Activated naive CD8-positive, alpha-beta T cell treated with anti-CD3 and anti-CD28 coated beads, Interleukin-2, amount 50 U/mL, for 24 hours (primary cell): ENCODE measurements around the gene CNTNAP2.

Source experiments
- ATAC-seq: fragments of 150-1000 bp; cut with Tn5 transposase; one replicate; pipeline ENCODE4 v1.10.0; 2021
- DNase-seq: peaks from one replicate; pipeline ENCODE4 v3.0.0; 2021
- H3K27ac Mint-ChIP-seq: one replicate; pipeline ENCODE4 v1.8.0; 2021; ENCODE audit warnings: mild to moderate bottlenecking, mixed read lengths
- H3K27me3 Mint-ChIP-seq: one replicate; pipeline ENCODE4 v1.8.0; 2021; ENCODE audit warnings: mixed read lengths
- H3K36me3 Mint-ChIP-seq: one replicate; pipeline ENCODE4 v1.8.0; 2021; ENCODE audit warnings: low read depth, mixed read lengths
- H3K4me1 Mint-ChIP-seq: one replicate; pipeline ENCODE4 v1.8.0; 2021; ENCODE audit warnings: mixed read lengths
- H3K4me3 Mint-ChIP-seq: one replicate; pipeline ENCODE4 v1.8.0; 2021; ENCODE audit warnings: mild to moderate bottlenecking, moderate library complexity, mixed read lengths
- H3K9me3 Mint-ChIP-seq: one replicate; pipeline ENCODE4 v1.8.0; 2021; ENCODE audit warnings: mixed read lengths

CNTNAP2 gene

DNA sequence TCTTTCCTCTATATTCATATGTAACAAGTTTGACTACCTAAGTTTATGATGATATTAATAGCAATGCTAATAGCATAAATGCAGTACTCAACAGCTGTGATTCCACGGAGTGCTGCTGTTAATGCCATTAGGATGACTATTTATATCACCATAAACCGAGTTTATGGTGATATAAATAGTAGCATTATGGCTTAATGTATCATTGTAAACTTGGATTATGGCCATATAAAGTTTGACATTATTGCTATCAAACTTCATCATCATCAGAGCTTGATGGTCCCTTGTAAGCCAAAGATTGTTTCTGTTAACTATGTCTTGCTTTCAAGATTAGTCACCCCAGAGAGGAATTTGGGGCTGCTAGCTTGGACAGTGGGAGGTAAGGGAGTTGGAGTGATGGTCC is 1861.6 kb downstream of the CNTNAP2 start:
- Mint-ChIP-seq H3K36me3 (no peaks in the 10 kb centered on the region), H3K9me3 (no peaks in the 10 kb centered on the region), H3K27ac (no peak overlapping the region), H3K4me3 (no peak overlapping the region), H3K4me1 (no peaks in the 10 kb centered on the region), H3K27me3 (no peaks in the 10 kb centered on the region)
- DNase-seq (no peak), ATAC-seq (no peak)

DNA sequence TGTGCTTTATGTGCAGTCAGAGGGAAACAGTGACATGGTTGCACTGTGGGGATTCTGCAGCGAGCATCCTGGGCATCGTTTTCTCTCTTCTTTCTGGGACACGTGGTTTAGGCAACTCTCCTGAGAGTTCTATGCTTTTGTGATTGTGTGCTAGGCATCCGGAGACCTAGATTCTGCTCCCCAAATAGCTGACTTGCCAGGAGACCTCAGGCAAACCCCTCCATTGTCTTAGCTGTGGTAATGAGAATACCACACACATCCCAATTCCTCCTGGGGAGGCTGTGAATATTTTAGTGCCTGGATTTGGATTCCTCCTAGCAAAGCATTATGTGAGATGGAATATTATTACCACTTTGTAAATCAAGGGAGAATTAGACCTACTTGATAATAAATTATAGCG is 1862.0 kb downstream of the CNTNAP2 start:
- Mint-ChIP-seq H3K4me3 (no peak overlapping the region), H3K27ac (no peak overlapping the region), H3K9me3 (no peaks in the 10 kb centered on the region), H3K36me3 (no peaks in the 10 kb centered on the region), H3K4me1 (no peaks in the 10 kb centered on the region), H3K27me3 (no peaks in the 10 kb centered on the region)
- DNase-seq = no peak
- ATAC-seq = no peak

DNA sequence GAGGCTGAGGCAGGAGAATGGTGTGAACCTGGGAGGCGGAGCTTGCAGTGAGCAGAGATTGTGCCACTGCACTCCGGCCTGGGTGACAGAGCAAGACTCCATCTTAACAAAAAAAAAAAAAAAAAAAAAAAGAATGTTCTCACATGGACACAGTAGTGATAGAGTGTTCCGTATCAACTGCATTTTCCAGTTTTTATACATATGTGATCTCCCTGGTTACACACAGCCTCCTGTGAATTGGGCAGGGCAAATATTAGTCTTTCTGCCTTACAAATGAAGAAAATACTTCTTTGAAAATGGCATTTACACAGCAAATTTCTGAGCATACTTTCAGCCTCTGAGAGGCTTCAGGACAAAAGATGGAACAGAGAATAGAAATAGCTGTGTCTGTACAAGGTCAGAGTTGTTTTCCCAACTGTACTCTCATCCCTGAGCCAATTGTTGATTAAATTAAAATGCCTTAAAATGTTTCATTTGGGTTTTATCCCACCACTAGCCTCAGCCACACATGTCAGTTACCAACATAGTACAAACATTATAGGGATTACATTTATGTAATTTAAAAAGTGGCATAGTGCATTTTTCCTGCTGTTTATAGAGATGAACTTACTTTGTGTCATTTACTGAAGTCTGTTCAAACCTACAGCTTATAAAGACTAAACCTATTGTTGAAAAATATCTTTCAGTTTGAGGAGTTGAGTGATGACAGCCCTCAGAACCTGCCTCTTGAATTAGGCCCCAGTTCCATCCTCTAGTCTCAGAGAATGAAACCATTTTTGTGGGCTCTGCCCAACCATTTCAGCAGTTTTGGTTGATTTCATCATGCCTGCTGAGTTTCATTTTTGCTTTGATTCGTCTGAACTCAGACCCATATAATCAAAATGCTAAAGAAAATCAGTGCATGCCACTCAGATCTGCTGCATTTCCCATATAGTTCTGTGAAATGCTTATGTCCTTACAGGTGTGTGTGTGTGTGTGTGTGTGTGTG is 1864.5 kb downstream of the CNTNAP2 start:
- no peaks in the 10 kb centered on the region for H3K36me3 Mint-ChIP-seq
- ATAC-seq (peak; percentile 36), DNase-seq (no peak)
- H3K4me3 Mint-ChIP-seq = no peak overlapping the region
- H3K27me3 Mint-ChIP-seq = no peaks in the 10 kb centered on the region
- H3K9me3 Mint-ChIP-seq = no peaks in the 10 kb centered on the region
- no peaks in the 10 kb centered on the region for H3K4me1 Mint-ChIP-seq
- no peak overlapping the region for H3K27ac Mint-ChIP-seq

DNA sequence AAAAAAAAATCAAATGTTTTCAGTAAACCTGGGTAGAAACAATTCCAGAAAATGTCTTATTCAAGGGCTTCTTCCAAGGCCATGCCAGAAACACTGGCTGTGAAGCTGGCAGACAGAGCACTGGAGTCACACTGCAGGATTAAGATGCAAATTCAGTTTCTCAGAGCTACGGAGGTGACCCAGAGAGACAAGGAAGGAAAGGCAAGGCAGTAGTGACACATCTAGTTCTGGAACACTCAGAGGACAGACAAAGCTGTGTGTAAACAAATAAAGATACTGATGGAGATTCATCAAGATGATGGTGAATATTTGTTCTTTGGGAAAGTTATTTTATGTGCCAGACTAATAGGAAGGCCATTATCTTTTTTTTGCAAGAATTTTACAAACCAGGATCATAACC is 1865.7 kb downstream of the CNTNAP2 start:
- H3K36me3 Mint-ChIP-seq = no peaks in the 10 kb centered on the region
- no peaks in the 10 kb centered on the region for H3K4me1 Mint-ChIP-seq
- H3K27me3 Mint-ChIP-seq = no peaks in the 10 kb centered on the region
- no peaks in the 10 kb centered on the region for H3K9me3 Mint-ChIP-seq
- no peak overlapping the region for H3K4me3 Mint-ChIP-seq
- no peak overlapping the region for H3K27ac Mint-ChIP-seq
- DNase-seq = no peak
- ATAC-seq = no peak

DNA sequence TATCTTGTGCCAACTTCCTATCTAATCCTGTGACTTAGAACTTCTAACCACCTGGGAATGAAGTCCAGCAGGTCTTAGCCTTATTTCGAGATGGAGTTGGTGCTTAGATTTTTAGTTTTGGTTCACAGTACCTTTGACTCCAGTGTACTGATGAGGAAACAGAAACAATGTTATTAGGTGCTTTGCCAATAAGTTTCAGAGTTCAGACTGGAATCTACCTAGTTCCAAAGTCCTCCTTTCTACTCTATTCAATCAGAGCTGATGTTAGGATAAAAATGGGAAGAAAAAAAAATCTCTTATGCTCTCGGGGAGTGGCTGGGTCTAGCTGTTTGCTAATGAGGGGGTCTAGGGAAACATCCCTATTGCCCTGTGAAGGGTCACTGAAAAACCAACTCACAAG is 1867.7 kb downstream of the CNTNAP2 start:
- Mint-ChIP-seq H3K27me3 (no peaks in the 10 kb centered on the region), H3K27ac (no peak overlapping the region), H3K4me1 (no peaks in the 10 kb centered on the region), H3K36me3 (no peaks in the 10 kb centered on the region), H3K9me3 (no peaks in the 10 kb centered on the region), H3K4me3 (no peak overlapping the region)
- ATAC-seq (no peak), DNase-seq (no peak)

DNA sequence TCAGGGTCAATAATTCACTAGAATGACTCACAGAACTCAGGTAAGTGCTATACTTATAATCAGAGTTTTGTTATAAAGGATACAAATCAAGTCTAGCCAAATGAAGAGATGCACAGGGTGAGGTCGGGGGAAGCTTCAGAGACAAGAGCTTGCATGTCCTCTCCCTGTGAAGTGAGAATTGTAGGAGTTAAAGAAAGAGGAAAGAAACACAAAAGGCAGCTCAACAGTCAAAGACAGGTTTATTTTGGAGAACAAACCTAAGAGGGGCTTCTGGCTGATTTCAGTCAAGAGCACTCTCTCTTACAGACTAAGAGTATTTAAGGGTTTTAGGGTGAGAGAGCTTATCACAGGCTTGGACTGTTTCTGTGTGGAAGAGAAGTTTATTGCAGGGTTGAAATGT is 1873.5 kb downstream of the CNTNAP2 start:
- no peaks in the 10 kb centered on the region for H3K9me3 Mint-ChIP-seq
- ATAC-seq = no peak
- DNase-seq = no peak
- no peak overlapping the region for H3K4me3 Mint-ChIP-seq
- no peaks in the 10 kb centered on the region for H3K27me3 Mint-ChIP-seq
- no peak overlapping the region for H3K27ac Mint-ChIP-seq
- H3K36me3 Mint-ChIP-seq = no peaks in the 10 kb centered on the region
- H3K4me1 Mint-ChIP-seq = no peaks in the 10 kb centered on the region

DNA sequence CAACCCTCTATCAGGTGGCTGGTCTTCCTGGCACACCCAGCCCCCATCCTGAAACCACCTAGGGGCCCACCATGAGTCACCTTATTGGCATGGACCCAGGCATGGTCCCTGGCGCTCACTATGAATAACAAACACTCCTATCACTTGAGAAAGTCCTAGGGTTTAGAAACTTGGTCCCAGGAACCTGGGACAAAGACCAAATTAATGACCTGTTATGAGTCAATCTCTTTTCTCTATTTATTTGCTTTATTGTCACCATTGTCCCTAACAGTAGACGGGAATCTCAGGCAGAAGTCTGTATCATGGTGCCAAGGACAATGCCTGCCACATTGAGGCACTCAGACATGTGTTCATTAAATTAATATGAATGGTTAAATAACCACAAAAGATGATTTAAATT is 1874.3 kb downstream of the CNTNAP2 start:
- no peaks in the 10 kb centered on the region for H3K36me3 Mint-ChIP-seq
- H3K4me3 Mint-ChIP-seq = no peak overlapping the region
- H3K27me3 Mint-ChIP-seq = no peaks in the 10 kb centered on the region
- no peaks in the 10 kb centered on the region for H3K4me1 Mint-ChIP-seq
- ATAC-seq (no peak), DNase-seq (no peak)
- H3K27ac Mint-ChIP-seq = no peak overlapping the region
- H3K9me3 Mint-ChIP-seq = no peaks in the 10 kb centered on the region

DNA sequence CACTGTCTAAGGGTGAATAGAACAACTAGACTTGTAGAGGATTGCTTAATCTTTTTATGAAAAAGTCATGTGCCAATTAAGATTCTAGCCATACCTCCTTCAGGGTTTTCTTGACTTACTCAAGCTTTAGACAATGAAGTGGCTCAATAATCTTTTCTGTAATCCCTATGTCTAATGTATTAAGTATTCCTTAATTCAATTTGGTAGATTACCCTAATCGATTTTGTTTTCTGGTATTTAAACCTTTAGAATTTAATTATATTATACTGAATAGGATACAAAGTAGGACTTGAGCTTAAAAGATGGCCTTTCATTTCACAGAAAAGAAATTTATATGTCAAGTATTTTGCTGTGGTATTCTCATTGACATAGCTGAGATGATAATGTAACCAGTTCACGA is 1876.1 kb downstream of the CNTNAP2 start:
- Mint-ChIP-seq H3K4me3 (no peak overlapping the region), H3K36me3 (no peaks in the 10 kb centered on the region), H3K4me1 (no peaks in the 10 kb centered on the region), H3K27me3 (no peaks in the 10 kb centered on the region), H3K27ac (no peak overlapping the region), H3K9me3 (no peaks in the 10 kb centered on the region)
- DNase-seq = no peak
- ATAC-seq = no peak

DNA sequence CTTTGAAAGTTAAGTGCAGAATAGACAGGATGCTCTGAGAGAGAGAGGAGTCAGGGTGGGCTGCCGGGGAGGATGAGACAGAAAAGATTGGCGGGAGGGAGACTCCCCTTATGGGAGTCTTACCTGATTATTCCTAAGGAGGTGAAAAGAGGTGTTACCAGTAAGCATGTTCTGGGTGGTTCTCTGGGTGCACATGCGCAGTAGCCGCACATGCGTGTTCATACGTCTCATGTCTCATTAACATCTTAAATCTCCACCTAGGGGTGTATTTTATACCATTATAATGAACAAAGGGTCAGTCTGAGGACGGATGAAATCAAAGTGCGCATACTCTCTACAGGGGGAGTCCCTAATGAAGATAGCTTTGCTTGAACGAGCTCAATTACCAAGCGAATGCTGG is 1881.0 kb downstream of the CNTNAP2 start:
- no peak overlapping the region for H3K27ac Mint-ChIP-seq
- H3K36me3 Mint-ChIP-seq = no peaks in the 10 kb centered on the region
- no peaks in the 10 kb centered on the region for H3K4me1 Mint-ChIP-seq
- ATAC-seq (no peak), DNase-seq (no peak)
- H3K27me3 Mint-ChIP-seq = no peaks in the 10 kb centered on the region
- no peak overlapping the region for H3K4me3 Mint-ChIP-seq
- peaks cover 3% of the 10 kb centered on the region for H3K9me3 Mint-ChIP-seq

DNA sequence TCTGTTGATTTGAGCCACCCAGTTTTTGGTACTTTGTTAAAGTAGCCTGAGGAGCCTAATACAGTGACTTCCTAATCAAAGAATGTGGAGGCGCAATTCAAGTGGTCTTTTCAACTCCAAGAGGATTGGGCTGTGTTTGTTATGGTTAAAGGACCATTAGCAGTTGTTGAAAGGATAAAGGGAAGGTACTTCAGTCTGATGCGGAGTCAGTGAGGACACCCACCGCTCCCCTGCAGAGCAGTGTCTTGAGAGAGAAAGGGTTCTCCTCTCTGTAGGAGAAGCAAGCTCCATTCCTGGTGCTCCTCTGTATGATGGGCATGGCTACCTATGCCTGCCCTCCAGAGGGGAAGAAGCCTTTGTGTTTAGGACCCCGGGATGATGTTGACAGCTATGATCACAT is 1883.4 kb downstream of the CNTNAP2 start:
- ATAC-seq (no peak), DNase-seq (no peak)
- H3K4me3 Mint-ChIP-seq = no peak overlapping the region
- H3K36me3 Mint-ChIP-seq = no peaks in the 10 kb centered on the region
- H3K27ac Mint-ChIP-seq = no peak overlapping the region
- H3K27me3 Mint-ChIP-seq = no peaks in the 10 kb centered on the region
- H3K4me1 Mint-ChIP-seq = no peaks in the 10 kb centered on the region
- peaks cover 3% of the 10 kb centered on the region for H3K9me3 Mint-ChIP-seq

DNA sequence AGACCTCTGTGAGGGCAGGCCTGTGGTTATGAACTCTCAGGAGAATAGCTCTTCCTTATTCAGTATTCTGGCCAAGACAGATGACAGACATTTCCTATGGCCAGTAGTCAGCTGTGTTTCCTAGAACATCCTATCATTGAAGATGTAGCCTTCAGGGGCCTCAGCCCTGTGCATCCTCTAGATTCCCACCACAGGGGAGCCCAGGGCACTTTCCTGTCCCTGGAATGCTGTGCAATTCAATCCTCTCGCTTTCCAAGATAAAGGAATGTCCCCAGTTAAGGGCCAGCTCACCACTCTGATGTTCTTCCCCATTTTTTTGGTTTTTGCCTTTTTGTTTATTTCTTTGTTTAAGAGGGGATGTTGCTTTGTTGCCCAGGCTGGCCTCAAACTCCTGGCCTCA is 1895.2 kb downstream of the CNTNAP2 start:
- ATAC-seq = no peak
- Mint-ChIP-seq H3K36me3 (no peaks in the 10 kb centered on the region), H3K4me3 (no peak overlapping the region), H3K9me3 (no peaks in the 10 kb centered on the region), H3K27me3 (no peaks in the 10 kb centered on the region), H3K4me1 (no peaks in the 10 kb centered on the region), H3K27ac (no peak overlapping the region)
- DNase-seq = no peak

DNA sequence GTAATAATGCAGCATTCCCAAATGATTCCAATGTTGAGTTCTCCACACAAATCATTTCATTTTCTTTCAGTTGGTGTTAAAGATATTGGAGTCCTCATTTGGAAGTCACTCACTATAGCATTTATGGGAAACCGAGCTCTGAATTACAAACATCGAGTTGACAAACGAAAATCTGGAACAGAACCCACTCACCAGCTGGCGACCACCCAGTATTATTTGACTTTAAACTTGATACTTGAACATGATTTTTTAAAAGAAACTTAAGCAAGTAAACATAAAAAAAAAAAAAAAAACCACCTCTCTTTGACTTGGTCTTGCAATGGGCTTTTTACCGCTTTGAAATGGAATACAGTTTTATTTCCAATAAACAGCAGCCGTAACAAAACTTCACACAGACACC is 1897.4 kb downstream of the CNTNAP2 start:
- no peaks in the 10 kb centered on the region for H3K27me3 Mint-ChIP-seq
- H3K36me3 Mint-ChIP-seq = no peaks in the 10 kb centered on the region
- no peaks in the 10 kb centered on the region for H3K4me1 Mint-ChIP-seq
- H3K4me3 Mint-ChIP-seq = no peak overlapping the region
- no peaks in the 10 kb centered on the region for H3K9me3 Mint-ChIP-seq
- no peak overlapping the region for H3K27ac Mint-ChIP-seq
- ATAC-seq (no peak), DNase-seq (no peak)

DNA sequence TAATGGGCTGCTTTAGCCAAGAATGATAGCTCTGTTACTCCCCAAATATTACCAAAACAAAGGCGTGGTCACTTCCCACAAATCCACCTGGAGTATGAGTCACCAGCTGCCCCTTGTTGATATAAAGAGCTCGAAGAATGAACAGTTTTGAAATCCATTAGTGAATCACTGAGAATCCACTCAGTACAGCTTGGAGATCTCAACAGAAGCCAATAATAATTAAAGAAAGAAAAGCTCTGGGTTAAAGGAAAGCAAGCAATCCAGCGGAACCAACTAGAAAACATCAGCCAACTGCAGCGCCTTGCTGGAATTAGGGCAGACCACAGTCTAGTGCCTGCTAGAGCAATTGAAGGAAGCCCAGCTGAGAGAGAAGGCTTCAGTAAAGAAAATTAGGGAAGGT is 1897.9 kb downstream of the CNTNAP2 start:
- no peak overlapping the region for H3K4me3 Mint-ChIP-seq
- no peaks in the 10 kb centered on the region for H3K36me3 Mint-ChIP-seq
- no peaks in the 10 kb centered on the region for H3K9me3 Mint-ChIP-seq
- H3K27me3 Mint-ChIP-seq = no peaks in the 10 kb centered on the region
- DNase-seq (no peak), ATAC-seq (no peak)
- no peak overlapping the region for H3K27ac Mint-ChIP-seq
- H3K4me1 Mint-ChIP-seq = no peaks in the 10 kb centered on the region

DNA sequence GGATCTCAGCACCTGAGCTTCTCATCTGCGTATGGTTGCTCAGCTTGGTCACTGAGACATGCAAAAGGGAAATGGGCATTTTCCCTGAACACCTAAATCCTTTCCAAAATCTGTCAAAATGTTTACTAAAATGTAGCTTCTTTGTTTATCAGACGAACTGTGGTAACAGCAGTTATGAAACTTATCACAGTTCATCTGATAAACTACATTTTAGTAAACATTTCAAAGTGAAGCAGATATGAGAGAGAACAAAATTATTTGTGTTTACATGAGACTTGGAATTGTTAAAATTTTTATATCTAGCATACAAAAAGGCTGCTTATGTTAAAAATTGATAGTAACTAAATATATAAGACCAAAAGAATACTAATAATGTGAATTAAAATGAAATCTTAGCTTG is 1900.5 kb downstream of the CNTNAP2 start:
- ATAC-seq (no peak), DNase-seq (no peak)
- no peaks in the 10 kb centered on the region for H3K4me1 Mint-ChIP-seq
- peaks cover 1% of the 10 kb centered on the region for H3K27me3 Mint-ChIP-seq
- no peak overlapping the region for H3K4me3 Mint-ChIP-seq
- peaks cover 3% of the 10 kb centered on the region for H3K9me3 Mint-ChIP-seq
- no peak overlapping the region for H3K27ac Mint-ChIP-seq
- no peaks in the 10 kb centered on the region for H3K36me3 Mint-ChIP-seq

DNA sequence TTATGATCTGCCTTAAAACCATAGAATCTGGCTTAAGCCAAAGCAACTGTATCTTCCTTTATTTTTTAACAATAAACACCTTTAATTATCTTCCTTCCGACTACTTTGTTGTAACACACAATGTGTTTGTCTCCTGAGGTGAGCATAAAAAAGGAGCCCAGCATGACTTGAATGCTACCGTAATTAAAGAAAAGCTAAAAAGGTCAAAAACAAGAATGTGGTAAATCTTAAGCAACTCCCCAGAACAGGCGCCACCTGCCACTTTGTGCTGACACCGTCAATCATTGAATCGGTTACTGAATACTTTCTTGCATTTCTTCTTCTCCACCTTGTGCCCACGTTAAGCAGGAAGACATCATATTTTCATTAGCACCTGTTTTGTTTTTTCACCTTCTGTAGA is 1904.1 kb downstream of the CNTNAP2 start:
- no peak overlapping the region for H3K4me3 Mint-ChIP-seq
- DNase-seq (no peak), ATAC-seq (no peak)
- peaks cover 3% of the 10 kb centered on the region for H3K9me3 Mint-ChIP-seq
- H3K27me3 Mint-ChIP-seq = peaks cover 3% of the 10 kb centered on the region
- H3K36me3 Mint-ChIP-seq = no peaks in the 10 kb centered on the region
- H3K27ac Mint-ChIP-seq = no peak overlapping the region
- no peaks in the 10 kb centered on the region for H3K4me1 Mint-ChIP-seq
